ENCODE measurements around the gene NOB1. TPM values are rescaled to one million over a fixed set of nuclear protein-coding genes. Genes with fewer than 3 reads are reported as not detected.
A peak's percentile ranks its signal among the peaks of the same experiment; 100 is the strongest.

Gene NOB1
- total RNA-seq, 2 donors from 2014 or later = 12.9 to 22.2 TPM

DNA sequence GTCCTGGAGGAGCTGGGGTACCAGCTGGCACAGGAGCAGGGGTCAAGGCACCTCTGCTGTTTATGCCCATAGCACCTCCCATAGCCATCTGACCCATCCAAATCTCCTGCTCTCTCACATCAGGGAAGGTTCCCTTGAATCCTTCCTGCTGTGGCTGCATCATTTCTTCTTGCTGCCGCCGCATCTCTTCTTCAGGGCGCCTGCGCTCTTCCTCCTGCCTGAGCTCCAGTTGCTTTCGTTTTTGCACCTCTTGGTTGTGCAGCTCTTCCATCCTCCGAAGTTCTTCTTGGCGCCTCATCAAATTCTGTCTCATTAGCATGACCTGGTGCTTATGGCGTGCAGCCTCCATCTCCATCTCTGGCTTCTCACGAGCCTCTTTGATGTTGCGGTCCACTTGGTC lies 2.0 kb upstream of the NOB1 start:
- Histone ChIP-seq H3K27ac (no peak overlapping the region), H3K4me1 (peaks cover 0 to 21% of the 10 kb centered on the region in 2 donors), H3K27me3 (no peaks in the 10 kb centered on the region), H3K4me3 (no peak overlapping the region), H3K36me3 (peaks cover 3% of the 10 kb centered on the region), H3K9me3 (no peaks in the 10 kb centered on the region)
- TF ChIP-seq, protein P1, sequence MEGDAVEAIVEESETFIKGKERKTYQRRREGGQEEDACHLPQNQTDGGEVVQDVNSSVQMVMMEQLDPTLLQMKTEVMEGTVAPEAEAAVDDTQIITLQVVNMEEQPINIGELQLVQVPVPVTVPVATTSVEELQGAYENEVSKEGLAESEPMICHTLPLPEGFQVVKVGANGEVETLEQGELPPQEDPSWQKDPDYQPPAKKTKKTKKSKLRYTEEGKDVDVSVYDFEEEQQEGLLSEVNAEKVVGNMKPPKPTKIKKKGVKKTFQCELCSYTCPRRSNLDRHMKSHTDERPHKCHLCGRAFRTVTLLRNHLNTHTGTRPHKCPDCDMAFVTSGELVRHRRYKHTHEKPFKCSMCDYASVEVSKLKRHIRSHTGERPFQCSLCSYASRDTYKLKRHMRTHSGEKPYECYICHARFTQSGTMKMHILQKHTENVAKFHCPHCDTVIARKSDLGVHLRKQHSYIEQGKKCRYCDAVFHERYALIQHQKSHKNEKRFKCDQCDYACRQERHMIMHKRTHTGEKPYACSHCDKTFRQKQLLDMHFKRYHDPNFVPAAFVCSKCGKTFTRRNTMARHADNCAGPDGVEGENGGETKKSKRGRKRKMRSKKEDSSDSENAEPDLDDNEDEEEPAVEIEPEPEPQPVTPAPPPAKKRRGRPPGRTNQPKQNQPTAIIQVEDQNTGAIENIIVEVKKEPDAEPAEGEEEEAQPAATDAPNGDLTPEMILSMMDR (IDR thresholded peaks at IDR 0.05) = no peak
- DNase-seq (ENCODE audit: low spot score) = no peak

DNA sequence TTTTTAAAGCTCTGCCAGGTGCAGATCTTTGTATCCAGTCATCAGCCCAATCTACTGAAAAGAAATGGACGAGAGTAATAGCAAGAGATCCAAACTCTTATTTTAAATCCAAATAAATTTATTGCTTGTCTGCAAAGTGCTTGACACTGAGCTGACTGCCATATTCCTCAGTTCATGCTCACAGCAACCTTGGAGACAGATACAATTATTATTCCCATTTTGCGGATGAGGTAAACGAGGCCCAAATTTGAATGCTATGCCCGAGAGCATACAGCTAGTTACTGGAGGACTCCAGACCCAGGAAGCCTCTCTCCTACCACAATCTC lies 620 bp downstream of the NOB1 start:
- DNase-seq (ENCODE audit: low spot score) = no peak
- H3K36me3 ChIP-seq = peaks cover 29% of the 10 kb centered on the region
- peak overlapping the region; percentile 66 to 88 for H3K4me3 ChIP-seq
- H3K27ac ChIP-seq = peak overlapping the region; percentile 60 to 71
- H3K27me3 ChIP-seq = no peaks in the 10 kb centered on the region
- TF ChIP-seq, protein P1 (IDR thresholded peaks at IDR 0.05) = no peak
- no peaks in the 10 kb centered on the region for H3K9me3 ChIP-seq
- peaks cover 0 to 21% of the 10 kb centered on the region in 2 donors for H3K4me1 ChIP-seq

DNA sequence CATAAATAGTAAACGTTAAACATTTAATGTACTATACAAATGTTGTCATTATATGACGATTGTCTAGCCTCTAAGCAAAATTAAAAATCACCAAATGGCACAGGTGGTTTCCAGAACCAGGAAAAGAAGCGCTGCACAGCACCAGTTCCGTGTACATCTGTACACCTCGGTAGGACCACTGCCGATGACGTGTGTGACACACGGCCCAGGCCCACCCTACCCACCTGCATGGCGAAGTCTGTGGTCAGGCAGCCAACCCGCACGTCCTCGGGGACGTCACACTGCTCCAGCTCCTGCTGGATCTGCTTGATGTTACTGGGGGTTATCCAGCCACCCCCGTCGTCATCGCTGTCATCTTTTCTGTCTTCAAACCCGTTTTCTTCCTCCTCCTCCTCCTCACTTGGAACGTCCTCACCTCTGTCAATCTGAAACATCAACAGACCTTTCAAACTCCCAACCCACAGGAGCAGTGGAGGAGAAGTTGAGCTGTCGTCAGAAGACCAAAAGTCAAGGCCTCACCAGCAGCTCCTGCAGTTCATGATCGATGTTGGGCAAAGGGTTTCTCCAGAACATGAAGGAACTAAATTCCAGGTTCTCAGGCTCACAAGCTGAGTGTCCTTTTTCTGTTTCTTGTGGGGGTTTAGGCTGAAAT lies 5.9 kb downstream of the NOB1 start:
- H3K36me3 ChIP-seq = peaks cover 80% of the 10 kb centered on the region
- TF ChIP-seq, protein P1 (IDR thresholded peaks at IDR 0.05) = no peak

DNA sequence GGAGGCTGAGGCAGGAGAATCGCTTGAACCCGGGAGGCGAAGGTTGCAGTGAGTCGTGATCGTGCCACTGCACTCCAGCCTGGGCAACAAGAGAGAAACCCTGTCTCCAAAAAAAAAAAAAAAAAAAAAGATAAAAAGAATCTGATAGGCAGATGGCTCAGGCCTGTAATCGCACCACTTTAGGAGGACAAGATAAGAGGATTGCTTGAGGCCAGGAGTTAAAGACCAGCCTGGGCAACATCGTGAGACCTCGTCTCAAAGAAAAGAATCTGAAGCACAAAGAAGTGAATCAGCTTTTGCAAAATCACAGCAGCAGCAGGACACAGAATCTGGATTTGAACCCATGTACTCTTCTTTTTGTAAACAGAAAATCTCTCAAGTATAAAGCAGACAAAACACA lies 7.6 kb downstream of the NOB1 start:
- no peak for DNase-seq (ENCODE audit: low spot score)
- H3K9me3 ChIP-seq = no peaks in the 10 kb centered on the region
- H3K27ac ChIP-seq = no peak overlapping the region
- H3K36me3 ChIP-seq = peaks cover 97% of the 10 kb centered on the region
- H3K4me3 ChIP-seq = no peak overlapping the region
- TF ChIP-seq, protein P1 (IDR thresholded peaks at IDR 0.05) = no peak
- no peaks in the 10 kb centered on the region for H3K4me1 ChIP-seq
- no peaks in the 10 kb centered on the region for H3K27me3 ChIP-seq

More for the DNA sequence above, 5.9 kb downstream of the NOB1 start:
- Histone ChIP-seq H3K4me1 (peaks cover 0 to 16% of the 10 kb centered on the region in 2 donors), H3K27ac (no peak overlapping the region), H3K4me3 (no peak overlapping the region), H3K27me3 (no peaks in the 10 kb centered on the region), H3K9me3 (no peaks in the 10 kb centered on the region)
- DNase-seq (ENCODE audit: low spot score) = no peak

DNA sequence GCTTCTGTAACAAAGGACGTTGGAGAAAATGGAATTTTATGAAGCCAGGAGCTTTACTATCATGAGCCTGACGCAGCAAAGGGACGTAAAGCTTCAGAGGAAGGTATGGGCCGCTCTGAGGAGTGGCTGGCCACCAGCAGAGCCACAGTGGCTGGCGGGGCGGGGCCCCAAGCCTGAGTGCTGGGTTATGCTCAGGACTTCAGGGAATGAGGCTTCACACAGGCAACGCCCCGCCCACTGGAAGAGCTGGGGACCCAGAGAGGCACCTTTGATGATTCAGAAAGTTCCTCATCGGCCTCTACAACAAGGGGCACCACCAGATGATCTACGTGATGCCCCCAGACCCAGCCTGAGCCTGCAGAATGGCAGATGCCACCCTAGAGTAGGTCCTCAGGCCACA lies 8.8 kb downstream of the NOB1 start:
- Histone ChIP-seq H3K9me3 (no peaks in the 10 kb centered on the region), H3K36me3 (peaks cover 99% of the 10 kb centered on the region), H3K27me3 (no peaks in the 10 kb centered on the region), H3K27ac (no peak overlapping the region), H3K4me3 (no peak overlapping the region), H3K4me1 (peaks cover 0 to 7% of the 10 kb centered on the region in 2 donors)
- TF ChIP-seq, protein P1 (IDR thresholded peaks at IDR 0.05) = no peak
- DNase-seq (ENCODE audit: low spot score) = no peak

DNA sequence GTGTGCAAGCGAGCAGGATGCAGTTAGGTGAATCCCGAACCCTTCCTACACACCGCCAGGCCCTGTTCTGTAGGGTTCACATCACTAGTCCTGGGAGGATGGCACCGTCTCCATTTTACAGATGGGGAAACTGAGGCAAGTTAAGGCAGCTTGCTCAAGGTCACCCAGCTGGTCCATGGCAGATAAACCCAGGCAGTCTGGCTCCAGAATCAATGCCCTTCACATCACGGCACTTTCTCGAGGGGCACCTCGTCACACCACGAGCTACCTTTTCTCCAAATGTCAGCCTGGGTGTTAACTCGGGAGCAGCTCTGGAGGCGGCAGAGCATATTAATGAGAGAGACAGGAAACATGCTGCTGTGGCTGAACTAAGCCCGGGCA lies 9.5 kb downstream of the NOB1 start:
- H3K9me3 ChIP-seq = no peaks in the 10 kb centered on the region
- DNase-seq (ENCODE audit: low spot score) = no peak

More for the DNA sequence above, 9.5 kb downstream of the NOB1 start:
- Histone ChIP-seq H3K36me3 (peaks cover 96% of the 10 kb centered on the region), H3K27me3 (no peaks in the 10 kb centered on the region), H3K4me1 (peaks cover 0 to 7% of the 10 kb centered on the region in 2 donors), H3K4me3 (no peak overlapping the region), H3K27ac (no peak overlapping the region)
- TF ChIP-seq, protein P1 (IDR thresholded peaks at IDR 0.05) = no peak
